ENCODE measurements around the gene DNM3.
"Not testable (repeated sequence)": the region's sequence is repeated elsewhere in the genome, so short reads cannot be mapped to it uniquely, and the experiment has no call there.

DNM3 gene

GRCh38 chr1:171798311-171798710, 43.0 kb upstream of the DNM3 start:
- no peak overlapping the region for H3K4me3 ChIP-seq (replicated peaks; ENCODE audit: low read depth, low read length)
- no peaks in the 10 kb centered on the region for H3K27me3 ChIP-seq (replicated peaks; ENCODE audit: control insufficient read depth, insufficient read depth, low read length)
- H3K36me3 ChIP-seq (ENCODE audit: control insufficient read depth, insufficient read depth, low read length), result peaks cover 15% of the 10 kb centered on the region
- no peak for TF ChIP-seq CTCF (IDR thresholded peaks at IDR 0.05; ENCODE audit: insufficient read depth, low read length, poor library complexity, severe bottlenecking)
- DNase-seq (ENCODE audit: extremely low read depth, insufficient read length), result no peak

- no peak for TF ChIP-seq CTCF (IDR thresholded peaks at IDR 0.05; ENCODE audit: insufficient read depth, low read length, poor library complexity, severe bottlenecking)
- H3K36me3 ChIP-seq (ENCODE audit: control insufficient read depth, insufficient read depth, low read length), result peaks cover 15% of the 10 kb centered on the region
- no peak overlapping the region for H3K4me3 ChIP-seq (replicated peaks; ENCODE audit: low read depth, low read length)
- no peak for DNase-seq (ENCODE audit: extremely low read depth, insufficient read length)
- H3K27me3 ChIP-seq (replicated peaks; ENCODE audit: control insufficient read depth, insufficient read depth, low read length), result no peaks in the 10 kb centered on the region
Measured at GRCh38 chr1:171798765-171799164, 42.5 kb upstream of the DNM3 start.

GRCh38 chr1:171799166-171799565, 42.1 kb upstream of the DNM3 start:
- no peaks in the 10 kb centered on the region for H3K27me3 ChIP-seq (replicated peaks; ENCODE audit: control insufficient read depth, insufficient read depth, low read length)
- H3K36me3 ChIP-seq (ENCODE audit: control insufficient read depth, insufficient read depth, low read length), result peaks cover 13% of the 10 kb centered on the region
- DNase-seq (ENCODE audit: extremely low read depth, insufficient read length), result no peak
- TF ChIP-seq CTCF (IDR thresholded peaks at IDR 0.05; ENCODE audit: insufficient read depth, low read length, poor library complexity, severe bottlenecking), result no peak
- no peak overlapping the region for H3K4me3 ChIP-seq (replicated peaks; ENCODE audit: low read depth, low read length)

GRCh38 chr1:171799698-171800097, 41.6 kb upstream of the DNM3 start:
- H3K4me3 ChIP-seq (replicated peaks; ENCODE audit: low read depth, low read length); DNase-seq (ENCODE audit: extremely low read depth, insufficient read length); H3K27me3 ChIP-seq (replicated peaks; ENCODE audit: control insufficient read depth, insufficient read depth, low read length): not testable (repeated sequence)
- H3K36me3 ChIP-seq (ENCODE audit: control insufficient read depth, insufficient read depth, low read length), result peaks cover 13% of the 10 kb centered on the region

- Histone ChIP-seq H3K36me3 (ENCODE audit: control insufficient read depth, insufficient read depth, low read length) (peaks cover 12% of the 10 kb centered on the region), H3K27me3 (replicated peaks; ENCODE audit: control insufficient read depth, insufficient read depth, low read length) (no peaks in the 10 kb centered on the region), H3K4me3 (replicated peaks; ENCODE audit: low read depth, low read length) (no peak overlapping the region)
- no peak for TF ChIP-seq CTCF (IDR thresholded peaks at IDR 0.05; ENCODE audit: insufficient read depth, low read length, poor library complexity, severe bottlenecking)
- DNase-seq (ENCODE audit: extremely low read depth, insufficient read length), result no peak
Measured at GRCh38 chr1:171800342-171800741, 41.0 kb upstream of the DNM3 start.

- Histone ChIP-seq H3K4me3 (replicated peaks; ENCODE audit: low read depth, low read length) (no peak overlapping the region), H3K36me3 (ENCODE audit: control insufficient read depth, insufficient read depth, low read length) (peaks cover 7% of the 10 kb centered on the region), H3K27me3 (replicated peaks; ENCODE audit: control insufficient read depth, insufficient read depth, low read length) (no peaks in the 10 kb centered on the region)
- TF ChIP-seq CTCF (IDR thresholded peaks at IDR 0.05; ENCODE audit: insufficient read depth, low read length, poor library complexity, severe bottlenecking), result no peak
- DNase-seq (ENCODE audit: extremely low read depth, insufficient read length), result no peak
Measured at GRCh38 chr1:171800851-171801250, 40.4 kb upstream of the DNM3 start.
